PC-3 (cell line): Measurements from ENCODE around the gene AZIN2.

Source experiments
- CTCF ChIP-seq: fragments of 300-600 bp; sonication (generic); conservative IDR thresholded peaks from 2 replicates; pipeline ENCODE4 v1.5.1; 2017; ENCODE audit warnings: antibody characterized with exemption, low read depth, mild to moderate bottlenecking, low read length
- EZH2 ChIP-seq: fragments of 300-600 bp; sonication (generic); IDR thresholded peaks from one replicate; pipeline ENCODE4 v1.6.1; 2017; ENCODE audit warnings: antibody characterized with exemption, mild to moderate bottlenecking, low read length; ENCODE audit not compliant: unreplicated experiment
- EZH2phosphoT487 ChIP-seq: fragments of 300-600 bp; sonication (generic); IDR thresholded peaks from 2 replicates; pipeline ENCODE4 v1.6.1; 2018; ENCODE audit warnings: mild to moderate bottlenecking, antibody characterized with exemption, low read length, borderline replicate concordance

- TF ChIP-seq CTCF, result no peak
- no peak for TF ChIP-seq EZH2
- TF ChIP-seq EZH2phosphoT487, result no peak
Observed at GRCh38 chr1:33143176-33143575, 62.2 kb downstream of the AZIN2 start.
